Activated naive CD8-positive, alpha-beta T cell treated with anti-CD3 and anti-CD28 coated beads, Interleukin-2, amount 10 ng/mL, durations not matched to agents 7 days and 5 days (primary cell): ENCODE measurements around the gene EPC1. TPM values are rescaled to one million over a fixed set of nuclear protein-coding genes. Genes with fewer than 3 reads are reported as not detected.

Experiments
- ATAC-seq: fragments of 150-1000 bp; cut with Tn5 transposase; one replicate; pipeline ENCODE4 v1.10.0; 2021; ENCODE audit warnings: low read depth, moderate library complexity
- POLR2A ChIA-PET: fragments of 350-600 bp; sonication (Branson Sonifier 250); formaldehyde crosslinking; loops from one replicate; lab custom pipeline; 2021; ENCODE audit warnings: antibody characterized with exemption; lab: Charles Lee
- DNase-seq: peaks from one replicate; pipeline ENCODE4 v3.0.0; 2021
- H3K27ac Mint-ChIP-seq: one replicate; pipeline ENCODE4 v1.8.0; 2022; ENCODE audit warnings: mild to moderate bottlenecking, mixed read lengths
- H3K27me3 Mint-ChIP-seq: one replicate; pipeline ENCODE4 v1.8.0; 2022; ENCODE audit warnings: mild to moderate bottlenecking, moderate library complexity, mixed read lengths
- H3K36me3 Mint-ChIP-seq: one replicate; pipeline ENCODE4 v1.8.0; 2021; ENCODE audit warnings: mild to moderate bottlenecking, mixed read lengths
- H3K4me1 Mint-ChIP-seq: one replicate; pipeline ENCODE4 v1.8.0; 2021; ENCODE audit warnings: mixed read lengths
- H3K4me3 Mint-ChIP-seq: one replicate; pipeline ENCODE4 v1.8.0; 2022; ENCODE audit warnings: mild to moderate bottlenecking, moderate library complexity, mixed read lengths
- H3K9me3 Mint-ChIP-seq: one replicate; pipeline ENCODE4 v1.8.0; 2021; ENCODE audit warnings: mixed read lengths
- total RNA-seq, 2 experiments: library from RNA; stranded (reverse); gene quantifications; one replicate each; pipeline ENCODE4 v1.2.3, GENCODE V29; 2021

The EPC1 gene
- total RNA-seq, 2 experiments from 2014 or later, result 58.7 to 65.3 TPM

DNA sequence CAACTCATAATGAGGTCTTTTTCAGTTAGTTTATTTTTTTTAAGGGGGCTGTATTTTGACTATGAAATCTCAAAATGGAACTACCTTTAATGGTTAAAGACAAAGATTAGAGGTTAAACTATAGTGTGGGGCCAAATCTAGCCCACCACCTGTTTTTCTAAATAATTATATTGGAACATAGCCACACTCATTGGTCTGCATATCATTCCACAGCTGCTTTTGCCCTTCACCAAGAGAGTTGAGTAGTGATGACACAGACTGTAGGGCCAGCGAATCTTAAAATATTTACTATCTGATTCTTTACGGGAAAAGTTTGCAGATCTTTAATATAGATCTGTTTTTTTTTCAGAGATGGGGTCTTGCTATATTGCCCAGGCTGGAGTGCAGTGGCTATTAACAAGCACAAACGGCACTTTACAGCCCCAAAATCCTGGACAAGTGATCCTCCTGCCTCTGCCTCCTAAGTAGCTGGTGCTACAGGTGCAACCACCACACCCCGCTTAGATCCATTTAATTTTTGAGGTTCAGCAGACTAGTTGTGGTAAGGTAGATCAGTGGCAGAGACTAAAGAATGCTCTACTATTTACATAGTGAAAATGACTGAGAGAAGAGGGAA is 25.8 kb downstream of the EPC1 start:
- POLR2A ChIA-PET, result no interaction called here
- no peak for DNase-seq
- H3K9me3 Mint-ChIP-seq, result peaks cover 3% of the 10 kb centered on the region
- peaks cover 22% of the 10 kb centered on the region for H3K36me3 Mint-ChIP-seq
- H3K4me3 Mint-ChIP-seq, result no peak overlapping the region
- no peak for ATAC-seq
- no peak overlapping the region for H3K27ac Mint-ChIP-seq
- no peaks in the 10 kb centered on the region for H3K27me3 Mint-ChIP-seq
- peaks cover 32% of the 10 kb centered on the region for H3K4me1 Mint-ChIP-seq

DNA sequence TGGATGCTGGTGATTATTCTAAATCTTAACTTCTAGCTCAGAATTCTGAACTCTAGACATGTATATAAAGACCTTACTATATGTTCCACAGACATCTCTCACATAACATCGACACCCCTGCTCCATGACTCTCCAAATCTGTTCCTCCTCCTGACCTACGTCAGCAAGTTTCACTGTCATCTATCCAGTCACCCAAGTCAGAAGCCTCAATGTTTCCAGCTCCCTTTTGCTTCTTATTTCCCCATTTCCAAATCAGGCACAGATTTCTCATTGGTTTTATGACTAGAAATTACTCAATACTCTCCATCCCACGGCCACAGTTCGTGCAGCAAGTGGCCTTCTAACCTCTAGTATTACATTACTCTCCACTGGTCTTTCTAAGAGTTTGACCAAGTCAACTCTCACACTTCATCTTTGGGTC is 28.5 kb downstream of the EPC1 start:
- peaks cover 3% of the 10 kb centered on the region for H3K9me3 Mint-ChIP-seq
- peak overlapping the region; percentile 11 for H3K4me3 Mint-ChIP-seq
- H3K4me1 Mint-ChIP-seq, result peaks cover 38% of the 10 kb centered on the region
- ATAC-seq (no peak), DNase-seq (no peak)
- peaks cover 31% of the 10 kb centered on the region for H3K36me3 Mint-ChIP-seq
- POLR2A ChIA-PET, result no interaction called here
- H3K27me3 Mint-ChIP-seq, result no peaks in the 10 kb centered on the region
- H3K27ac Mint-ChIP-seq, result peak overlapping the region; percentile 5

DNA sequence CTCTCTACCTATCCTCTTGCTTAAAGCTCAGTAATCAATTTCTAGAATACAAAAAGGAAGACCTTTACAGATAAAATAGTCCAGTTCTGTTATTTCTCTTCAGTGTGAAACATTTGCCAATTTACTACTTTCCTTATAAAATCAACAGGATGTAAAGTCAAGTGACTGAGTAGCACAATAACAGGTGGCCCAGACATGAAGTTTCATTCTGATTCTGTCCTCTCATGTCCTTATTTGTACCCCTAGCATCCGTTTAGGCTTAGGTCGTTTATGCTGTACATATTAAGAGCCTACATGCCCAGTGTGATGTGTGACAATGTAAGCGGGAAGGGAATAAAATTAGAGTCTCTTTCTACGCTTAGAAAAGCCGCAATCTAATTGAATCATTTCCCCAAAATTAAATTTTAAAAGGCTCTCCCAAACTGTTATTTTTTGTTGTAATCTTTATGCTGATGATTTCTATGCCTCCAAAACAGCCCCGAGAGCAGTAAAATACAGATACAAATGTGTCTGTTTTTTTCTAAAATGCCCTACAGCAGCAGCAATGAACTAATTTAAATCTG is 29.1 kb downstream of the EPC1 start:
- peaks cover 3% of the 10 kb centered on the region for H3K9me3 Mint-ChIP-seq
- ATAC-seq, result peak; percentile 94
- no peak overlapping the region for H3K27ac Mint-ChIP-seq
- H3K27me3 Mint-ChIP-seq, result no peaks in the 10 kb centered on the region
- no peak overlapping the region for H3K4me3 Mint-ChIP-seq
- DNase-seq, result no peak
- H3K36me3 Mint-ChIP-seq, result peaks cover 31% of the 10 kb centered on the region
- POLR2A ChIA-PET, result no interaction called here
- H3K4me1 Mint-ChIP-seq, result peaks cover 38% of the 10 kb centered on the region

DNA sequence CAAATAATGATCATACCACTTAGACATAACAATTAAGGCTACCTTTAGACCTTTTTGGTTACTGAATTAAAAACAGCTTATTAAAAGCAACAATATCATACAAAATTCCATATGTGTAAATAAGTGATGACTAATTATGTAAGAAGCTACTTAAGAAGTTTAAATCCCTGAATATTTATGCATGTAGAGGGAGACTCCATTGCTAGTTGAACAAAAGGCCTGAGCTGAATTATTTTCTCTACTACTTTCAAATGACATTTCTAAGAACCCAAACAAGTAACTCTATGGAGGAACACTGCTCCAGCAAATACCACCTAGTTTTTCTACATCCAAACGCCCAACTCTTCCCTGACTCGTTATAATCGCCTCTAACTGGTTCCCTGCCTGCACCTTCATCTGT is 31.5 kb downstream of the EPC1 start:
- Mint-ChIP-seq H3K4me3 (no peak overlapping the region), H3K27ac (no peak overlapping the region), H3K9me3 (no peaks in the 10 kb centered on the region), H3K4me1 (peaks cover 33% of the 10 kb centered on the region), H3K36me3 (peaks cover 21% of the 10 kb centered on the region), H3K27me3 (no peaks in the 10 kb centered on the region)
- POLR2A ChIA-PET, result no interaction called here
- ATAC-seq (no peak), DNase-seq (no peak)

DNA sequence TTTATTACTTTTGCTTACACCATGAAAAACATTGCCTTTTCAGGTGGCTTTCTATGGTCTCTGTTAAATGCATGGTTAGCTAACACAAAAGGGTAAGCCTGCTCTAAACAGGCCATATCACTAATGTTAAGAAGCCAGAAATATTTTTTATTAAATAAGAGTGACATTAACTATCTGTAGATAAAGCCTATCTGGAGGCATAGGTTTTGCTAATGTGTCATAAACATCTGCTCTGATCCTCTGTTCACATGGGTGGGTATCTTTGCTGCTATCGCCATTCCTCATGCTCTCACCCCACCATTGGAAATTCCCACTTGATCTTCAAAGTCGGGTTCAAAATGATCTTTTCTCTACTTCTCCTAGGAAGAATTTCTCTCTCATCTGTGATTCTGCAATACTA is 32.4 kb downstream of the EPC1 start:
- H3K36me3 Mint-ChIP-seq, result peaks cover 20% of the 10 kb centered on the region
- no peak overlapping the region for H3K27ac Mint-ChIP-seq
- ATAC-seq, result no peak
- peaks cover 33% of the 10 kb centered on the region for H3K4me1 Mint-ChIP-seq
- DNase-seq, result no peak
- no peak overlapping the region for H3K4me3 Mint-ChIP-seq
- no peaks in the 10 kb centered on the region for H3K27me3 Mint-ChIP-seq
- H3K9me3 Mint-ChIP-seq, result no peaks in the 10 kb centered on the region
- POLR2A ChIA-PET, result no interaction called here

DNA sequence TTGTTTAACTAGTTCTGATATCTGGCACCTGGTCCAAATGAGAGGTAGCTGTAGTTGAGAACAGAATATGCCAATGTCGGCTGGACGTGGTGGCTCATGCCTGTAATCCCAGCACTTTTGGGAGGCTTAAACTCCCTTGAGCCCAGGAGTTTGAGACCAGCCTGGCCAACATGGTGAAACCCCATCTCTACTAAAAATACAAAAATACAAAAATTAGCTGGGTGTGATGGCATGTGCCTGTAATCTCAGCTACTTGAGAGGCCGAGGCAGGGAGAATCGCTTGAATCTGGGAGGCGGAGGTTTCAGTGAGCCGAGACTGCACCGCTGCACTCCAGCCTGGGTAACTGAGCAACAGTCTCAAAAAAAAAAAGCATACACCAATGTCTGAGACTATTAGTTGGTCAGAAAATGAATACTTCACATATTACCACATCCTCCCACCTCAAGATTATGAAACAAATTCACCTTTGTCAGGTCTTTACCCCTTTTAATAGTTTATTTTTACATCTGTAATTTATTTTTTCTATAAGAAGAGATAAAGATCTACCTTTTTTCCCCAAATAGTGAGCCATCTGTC is 38.8 kb downstream of the EPC1 start:
- Mint-ChIP-seq H3K4me1 (peaks cover 14% of the 10 kb centered on the region), H3K27ac (no peak overlapping the region), H3K27me3 (no peaks in the 10 kb centered on the region), H3K4me3 (no peak overlapping the region), H3K36me3 (peaks cover 33% of the 10 kb centered on the region), H3K9me3 (no peaks in the 10 kb centered on the region)
- ATAC-seq (no peak), DNase-seq (no peak)
- POLR2A ChIA-PET, result no interaction called here

DNA sequence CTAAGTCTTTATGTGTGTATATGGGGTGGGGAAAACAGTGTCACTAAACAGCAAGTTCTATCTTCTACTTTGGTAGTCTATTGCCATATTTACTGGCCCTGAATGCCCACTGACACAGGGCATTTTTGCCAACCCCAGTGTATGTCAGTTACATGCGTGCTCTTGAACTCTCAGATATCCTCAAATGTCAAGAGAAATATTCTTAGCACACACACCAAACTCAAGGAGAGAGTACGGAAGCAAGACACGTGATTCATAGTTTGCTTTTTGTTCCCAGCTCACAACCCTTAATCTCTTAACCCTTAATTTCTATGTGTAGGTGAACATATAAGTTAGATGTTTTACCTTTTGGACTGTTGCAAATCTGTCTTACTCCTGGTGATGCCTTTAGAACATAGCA is 39.3 kb downstream of the EPC1 start:
- ATAC-seq, result no peak
- POLR2A ChIA-PET, result no interaction called here
- DNase-seq, result no peak
- H3K4me1 Mint-ChIP-seq, result peaks cover 14% of the 10 kb centered on the region
- no peaks in the 10 kb centered on the region for H3K27me3 Mint-ChIP-seq
- no peak overlapping the region for H3K27ac Mint-ChIP-seq
- no peak overlapping the region for H3K4me3 Mint-ChIP-seq
- peaks cover 39% of the 10 kb centered on the region for H3K36me3 Mint-ChIP-seq
- no peaks in the 10 kb centered on the region for H3K9me3 Mint-ChIP-seq

DNA sequence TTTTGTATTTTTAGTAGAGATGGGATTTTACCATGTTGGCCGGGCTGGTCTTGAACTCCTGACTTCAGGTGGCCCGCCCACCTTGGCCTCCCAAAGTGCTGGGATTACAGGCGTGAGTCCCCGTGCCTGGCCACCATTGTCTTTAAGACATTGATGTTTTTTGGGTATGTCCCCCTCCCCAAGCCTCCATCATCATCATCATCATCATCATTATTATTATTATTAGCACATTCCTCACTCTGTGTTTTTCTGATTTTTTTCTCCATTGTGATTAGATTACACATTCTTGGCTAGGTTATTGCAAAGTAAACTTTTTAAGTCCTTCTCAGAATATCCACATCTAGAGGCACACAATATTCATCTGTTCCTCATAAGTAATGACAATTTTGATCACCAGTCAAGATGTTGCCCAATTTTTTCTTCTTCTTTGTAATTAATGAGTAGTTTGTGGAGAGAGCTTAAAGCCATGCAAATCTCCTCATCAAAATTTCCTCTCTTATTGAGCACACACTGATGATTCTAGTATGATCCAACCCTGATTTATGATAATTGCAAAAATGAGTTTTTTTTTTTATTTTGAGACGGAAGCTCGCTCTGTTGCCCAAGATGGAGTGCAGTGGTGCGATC is 47.5 kb downstream of the EPC1 start:
- no peaks in the 10 kb centered on the region for H3K9me3 Mint-ChIP-seq
- no peak for DNase-seq
- H3K27me3 Mint-ChIP-seq, result no peaks in the 10 kb centered on the region
- peak overlapping the region; percentile 70 for H3K27ac Mint-ChIP-seq
- H3K4me3 Mint-ChIP-seq, result peak overlapping the region; percentile 54
- peaks cover 32% of the 10 kb centered on the region for H3K36me3 Mint-ChIP-seq
- POLR2A ChIA-PET, result no interaction called here
- peaks cover 28% of the 10 kb centered on the region for H3K4me1 Mint-ChIP-seq
- ATAC-seq, result no peak

DNA sequence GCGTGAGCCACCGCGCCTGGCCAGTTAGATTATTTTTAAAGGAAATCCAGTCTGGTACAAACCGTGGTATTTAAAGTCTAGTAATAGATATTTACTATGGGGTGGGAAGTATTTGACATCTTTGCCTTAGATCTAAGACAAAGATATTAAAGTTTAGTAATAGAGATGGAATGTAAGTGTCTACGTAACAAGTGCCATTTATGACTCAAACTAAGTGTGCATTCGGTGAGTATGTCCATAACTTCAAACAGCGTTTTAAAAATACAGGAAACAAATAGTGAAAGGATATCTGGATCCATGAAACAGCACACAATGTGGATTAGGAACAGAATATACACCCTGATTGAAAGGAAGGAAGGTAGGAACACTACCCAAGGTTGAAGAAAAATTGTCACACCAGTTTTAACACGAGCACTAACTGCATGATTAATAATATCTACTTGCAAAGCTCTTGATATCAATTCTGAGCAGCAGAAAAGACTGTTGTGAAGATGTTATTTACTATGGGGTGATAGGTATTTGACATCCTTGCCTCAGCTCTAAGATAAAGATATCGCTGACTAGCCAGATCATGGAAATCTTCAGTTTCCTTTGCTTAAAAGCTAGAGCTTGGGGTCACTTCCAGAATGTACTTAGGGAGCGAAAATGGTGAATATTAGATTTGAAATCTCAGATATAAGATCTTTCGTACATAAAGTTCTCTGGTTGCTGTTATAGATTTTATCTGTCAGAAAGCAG is 48.7 kb downstream of the EPC1 start:
- Mint-ChIP-seq H3K9me3 (no peaks in the 10 kb centered on the region), H3K27ac (no peak overlapping the region), H3K36me3 (peaks cover 23% of the 10 kb centered on the region), H3K4me1 (peaks cover 26% of the 10 kb centered on the region), H3K27me3 (no peaks in the 10 kb centered on the region), H3K4me3 (no peak overlapping the region)
- DNase-seq, result no peak
- ATAC-seq, result no peak
- POLR2A ChIA-PET, result no interaction called here

DNA sequence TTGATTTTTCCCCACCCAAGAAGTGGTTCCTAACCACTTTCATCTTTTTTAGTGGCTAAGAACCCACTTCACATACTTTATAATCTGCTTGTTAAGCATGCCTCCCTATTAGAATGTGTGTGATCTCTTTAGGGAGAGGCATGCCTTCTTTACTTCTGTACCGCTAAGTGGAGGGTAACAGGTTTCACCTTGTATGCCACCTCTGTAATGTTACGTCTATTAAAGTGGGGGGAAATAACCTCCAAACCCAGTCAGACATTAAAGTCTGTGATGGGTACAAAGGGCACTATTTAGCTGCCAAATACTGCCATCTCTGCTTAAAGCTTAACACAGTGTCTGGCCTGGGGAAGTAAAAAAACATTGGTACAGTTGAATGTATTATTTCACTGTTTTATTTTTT is 51.9 kb downstream of the EPC1 start:
- H3K36me3 Mint-ChIP-seq, result peaks cover 10% of the 10 kb centered on the region
- no peak for DNase-seq
- no peak overlapping the region for H3K27ac Mint-ChIP-seq
- peaks cover 23% of the 10 kb centered on the region for H3K4me1 Mint-ChIP-seq
- ATAC-seq, result no peak
- POLR2A ChIA-PET, result no interaction called here
- H3K27me3 Mint-ChIP-seq, result no peaks in the 10 kb centered on the region
- H3K9me3 Mint-ChIP-seq, result no peaks in the 10 kb centered on the region
- no peak overlapping the region for H3K4me3 Mint-ChIP-seq

DNA sequence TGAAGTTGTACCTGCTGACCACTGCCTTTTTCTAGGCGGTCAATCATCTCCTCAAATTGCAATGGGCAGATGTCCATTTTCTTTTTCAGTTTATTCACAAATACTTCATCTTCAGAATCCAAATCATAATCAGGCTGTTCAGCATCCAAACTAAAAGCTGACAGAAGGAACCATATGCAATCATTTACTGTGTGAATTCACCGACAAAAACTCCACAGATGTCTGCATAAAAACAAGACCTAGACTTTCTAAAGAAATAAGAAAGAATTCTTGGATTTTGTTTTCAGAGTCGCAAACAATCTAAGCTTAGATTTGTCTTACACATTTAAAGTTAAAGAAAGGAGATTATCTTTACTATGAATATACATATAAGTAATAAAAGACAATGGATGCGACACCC is 53.4 kb downstream of the EPC1 start:
- H3K27me3 Mint-ChIP-seq, result no peaks in the 10 kb centered on the region
- peaks cover 12% of the 10 kb centered on the region for H3K36me3 Mint-ChIP-seq
- ATAC-seq (no peak), DNase-seq (no peak)
- no peak overlapping the region for H3K27ac Mint-ChIP-seq
- POLR2A ChIA-PET, result no interaction called here
- no peaks in the 10 kb centered on the region for H3K9me3 Mint-ChIP-seq
- H3K4me1 Mint-ChIP-seq, result peaks cover 14% of the 10 kb centered on the region
- H3K4me3 Mint-ChIP-seq, result no peak overlapping the region

DNA sequence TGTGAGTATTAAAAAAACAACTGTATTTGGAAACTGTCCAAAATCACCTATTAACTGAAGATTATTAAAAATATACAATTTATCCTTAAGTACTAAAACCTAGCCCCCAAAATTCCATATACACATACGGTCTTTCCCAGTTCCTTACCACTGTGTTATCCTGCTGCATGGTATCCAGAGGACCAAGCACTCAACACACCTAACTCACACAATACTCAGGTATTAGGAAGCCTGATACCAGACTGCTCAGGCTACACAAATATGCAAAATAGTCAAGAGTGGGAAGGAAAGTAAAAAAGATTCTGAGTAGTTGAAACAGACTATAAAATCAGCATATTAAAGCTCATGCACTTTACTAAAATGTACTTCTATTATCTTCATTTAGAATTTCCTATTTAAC is 67.2 kb downstream of the EPC1 start:
- Mint-ChIP-seq H3K9me3 (no peaks in the 10 kb centered on the region), H3K4me3 (no peak overlapping the region), H3K4me1 (peaks cover 3% of the 10 kb centered on the region), H3K27ac (no peak overlapping the region), H3K27me3 (no peaks in the 10 kb centered on the region), H3K36me3 (peaks cover 42% of the 10 kb centered on the region)
- ATAC-seq, result no peak
- DNase-seq, result no peak
- POLR2A ChIA-PET, result no interaction called here

DNA sequence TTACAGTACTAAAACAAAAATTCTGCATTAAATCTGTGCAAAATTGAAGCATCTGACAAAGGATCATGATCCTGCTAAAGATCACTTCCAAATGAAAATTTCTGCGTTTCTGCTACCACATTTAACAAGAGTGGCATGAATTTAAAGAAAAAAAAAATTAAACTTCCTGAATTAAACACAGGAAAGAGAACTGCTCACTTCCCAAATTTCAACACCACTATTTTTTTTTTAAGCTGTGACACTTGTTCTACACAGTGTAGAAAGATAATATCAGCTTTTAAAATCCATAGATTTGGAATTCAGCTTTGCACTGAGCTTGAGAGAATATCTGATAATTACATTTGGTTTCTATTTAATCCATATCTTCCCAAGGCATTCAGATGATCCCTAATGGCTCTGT is 73.6 kb downstream of the EPC1 start:
- POLR2A ChIA-PET, result no interaction called here
- Mint-ChIP-seq H3K36me3 (peaks cover 32% of the 10 kb centered on the region), H3K27me3 (no peaks in the 10 kb centered on the region), H3K4me3 (no peak overlapping the region), H3K4me1 (peaks cover 1% of the 10 kb centered on the region), H3K9me3 (no peaks in the 10 kb centered on the region), H3K27ac (no peak overlapping the region)
- DNase-seq (no peak), ATAC-seq (no peak)
